Pancreas (tissue), 10 donors: ENCODE measurements around the gene MKX. TPM values are rescaled to one million over a fixed set of nuclear protein-coding genes. Genes with fewer than 3 reads are reported as not detected.

Source experiments
- ATAC-seq, 4 donors: fragments of 200-7000 bp; cut with Tn5 transposase; one replicate each; pipeline versions ENCODE4 v1.8.0 to v1.9.1; 2020; ENCODE audit warnings: mild to moderate bottlenecking in 4 of 4, moderate library complexity in 4 of 4
- DNase-seq, 6 donors: peaks; one replicate each; pipeline ENCODE4 v3.0.0-alpha.2; 2020
- FAIRE-seq: peaks from 2 replicates; lab custom pipeline; 2012; peaks lifted over from hg19 to GRCh38; lab: Jason Lieb, UNC
- H3K27ac ChIP-seq, 4 donors: fragments of 200-600 bp; sonication (generic); 1 replicate in 3 of 4; 2 replicates in 1 of 4; pipeline versions ENCODE4 v1.5.0 to v1.8.0; 2020
- H3K27me3 ChIP-seq, 4 donors: fragments of 200-600 bp; one replicate each; pipeline ENCODE4 v1.8.0; 2021
- H3K36me3 ChIP-seq, 3 donors: fragments of 200-600 bp; sonication (generic) in 1 of 3; one replicate each; pipeline versions ENCODE4 v1.5.0 to v1.8.0; 2020 to 2021
- H3K4me1 ChIP-seq, 3 donors: fragments of 200-600 bp; one replicate each; pipeline ENCODE4 v1.8.0; 2021
- H3K4me3 ChIP-seq, 4 donors: fragments of 200-600 bp; sonication (generic) in 2 of 4; one replicate each; pipeline versions ENCODE4 v1.5.0 to v1.8.0; 2020 to 2021
- H3K9me3 ChIP-seq, 4 donors: fragments of 200-600 bp; one replicate each; pipeline ENCODE4 v1.8.0; 2021
- WGBS, 2 donors: extraction: QIAGEN DNeasy Blood & Tissue Kit; methylation state at CpG; one replicate each; pipeline ENCODE4 v1.1.7; 2013; 5-methylcytosine and 5-hydroxymethylcytosine counted together
- intact Hi-C, 3 donors: fragments of 100-400 bp; cut with DNase I; formaldehyde crosslinking; loops; one replicate each; pipeline versions ENCODE4 v1.11.1 to v1.14.2; 2022
- polyA plus RNA-seq, 2 donors: library from polyadenylated mRNA; stranded (reverse); fragments of 200-250 nt; gene quantifications; one replicate each; pipeline ENCODE4 v1.2.3, GENCODE V29; 2013
- total RNA-seq, 6 donors: library from RNA; stranded (reverse); fragmentation: NEBNext Ultra II Directional in 4 of 6; extraction: Animal tissue kit (Norgen Biotek cat#: 25700) in 4 of 6; gene quantifications; one replicate each; pipeline versions ENCODE4 v1.2.1 to v1.2.4, GENCODE V29; 2021 to 2023
- TF ChIP-seq, protein P1 (sequence below), 4 donors: fragments of 200-600 bp; sonication (generic) in 3 of 4; IDR thresholded peaks; one replicate each; pipeline versions ENCODE4 v1.5.0 to v1.8.0; 2021; ENCODE audit warnings: antibody characterized with exemption in 4 of 4
- donor health status: healthy with polysubstance abuse.
- donor health status: DM: no; HTN: no; CAD: no; lungs with moderate emphysema.
- donor health status: DM: no; HTN: no; CAD: no.
- donor health status: control.
- donor health status: control.
- donor health status: Bipolar disorder and iron deficiency.
- donor health status: DM: yes; HTN: yes; CAD: no.
- donor health status: DM: no; HTN: no; CAD: no.
- donor health status: DM: no; HTN: no; CAD: no.
- donor health status: DM: yes; HTN: yes; CAD: no.

MKX gene
- total and polyA plus RNA-seq, 8 donors, result 0.05 to 3.9 (median 0.17) TPM

DNA sequence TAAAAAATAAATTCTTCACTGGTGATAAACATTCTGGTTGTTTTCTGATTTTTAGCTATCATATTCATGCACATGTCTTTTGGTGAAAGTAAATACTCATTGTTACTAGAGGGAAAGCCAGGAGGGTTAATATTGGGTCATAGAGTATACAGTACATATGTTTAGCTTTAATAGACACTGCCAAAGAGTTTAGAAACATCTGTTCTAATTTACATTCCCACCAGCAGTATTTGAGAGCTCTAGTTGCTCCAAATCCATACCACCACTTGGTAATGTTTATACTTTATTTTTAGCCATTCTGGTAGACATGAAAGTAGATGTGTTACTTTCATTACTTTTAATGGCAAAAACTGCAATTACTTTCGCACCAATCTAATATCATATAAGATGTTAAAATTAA lies 108.8 kb downstream of the MKX start:
- Histone ChIP-seq H3K9me3 (no peaks in the 10 kb centered on the region), H3K27ac (no peak overlapping the region), H3K4me3 (no peak overlapping the region), H3K4me1 (no peaks in the 10 kb centered on the region), H3K27me3 (no peaks in the 10 kb centered on the region), H3K36me3 (no peaks in the 10 kb centered on the region)
- intact Hi-C loops, result no loop called here
- no peak for ATAC-seq
- WGBS, 2 donors, result 83 to 91% methylated on average over 1 of the region's 1 CpG
- no peak for DNase-seq
- no peak for FAIRE-seq
- TF ChIP-seq, protein P1, sequence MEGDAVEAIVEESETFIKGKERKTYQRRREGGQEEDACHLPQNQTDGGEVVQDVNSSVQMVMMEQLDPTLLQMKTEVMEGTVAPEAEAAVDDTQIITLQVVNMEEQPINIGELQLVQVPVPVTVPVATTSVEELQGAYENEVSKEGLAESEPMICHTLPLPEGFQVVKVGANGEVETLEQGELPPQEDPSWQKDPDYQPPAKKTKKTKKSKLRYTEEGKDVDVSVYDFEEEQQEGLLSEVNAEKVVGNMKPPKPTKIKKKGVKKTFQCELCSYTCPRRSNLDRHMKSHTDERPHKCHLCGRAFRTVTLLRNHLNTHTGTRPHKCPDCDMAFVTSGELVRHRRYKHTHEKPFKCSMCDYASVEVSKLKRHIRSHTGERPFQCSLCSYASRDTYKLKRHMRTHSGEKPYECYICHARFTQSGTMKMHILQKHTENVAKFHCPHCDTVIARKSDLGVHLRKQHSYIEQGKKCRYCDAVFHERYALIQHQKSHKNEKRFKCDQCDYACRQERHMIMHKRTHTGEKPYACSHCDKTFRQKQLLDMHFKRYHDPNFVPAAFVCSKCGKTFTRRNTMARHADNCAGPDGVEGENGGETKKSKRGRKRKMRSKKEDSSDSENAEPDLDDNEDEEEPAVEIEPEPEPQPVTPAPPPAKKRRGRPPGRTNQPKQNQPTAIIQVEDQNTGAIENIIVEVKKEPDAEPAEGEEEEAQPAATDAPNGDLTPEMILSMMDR (IDR thresholded peaks at IDR 0.05), result no peak

DNA sequence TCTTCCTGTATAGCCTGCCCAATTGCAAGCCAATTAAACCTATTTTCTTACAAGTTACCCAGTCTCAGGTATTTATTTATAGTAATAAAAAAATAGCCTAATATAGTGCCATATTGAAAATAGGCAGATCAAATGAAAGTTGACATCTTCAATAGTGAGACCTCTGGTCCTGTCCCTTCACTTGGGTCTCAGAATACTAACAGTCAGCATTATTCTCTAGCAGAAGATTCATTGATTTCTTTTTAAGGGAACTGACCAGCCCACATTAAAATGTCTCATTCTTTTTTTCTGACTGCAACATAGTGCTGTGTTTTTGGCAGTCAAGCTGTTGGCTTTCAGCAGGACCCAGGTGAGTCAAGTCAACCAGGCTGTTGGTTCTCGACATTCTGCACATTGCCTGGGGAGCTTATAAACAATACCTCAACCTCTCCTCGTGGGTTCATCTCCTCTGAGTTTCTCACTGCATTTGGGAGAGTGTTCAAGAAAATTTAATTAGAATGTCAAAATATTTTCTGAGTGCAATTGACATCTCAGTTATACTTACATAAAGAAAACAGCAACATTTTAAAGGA lies 109.8 kb downstream of the MKX start:
- Histone ChIP-seq H3K9me3 (no peaks in the 10 kb centered on the region), H3K4me3 (no peak overlapping the region), H3K27ac (no peak overlapping the region), H3K36me3 (no peaks in the 10 kb centered on the region), H3K27me3 (no peaks in the 10 kb centered on the region), H3K4me1 (no peaks in the 10 kb centered on the region)
- WGBS, 2 donors, result 45 to 47% methylated on average over 2 of the region's 2 CpGs
- intact Hi-C loops, result no loop called here
- DNase-seq, result no peak
- ATAC-seq, result no peak
- no peak for FAIRE-seq
- TF ChIP-seq, protein P1 (IDR thresholded peaks at IDR 0.05), result no peak

DNA sequence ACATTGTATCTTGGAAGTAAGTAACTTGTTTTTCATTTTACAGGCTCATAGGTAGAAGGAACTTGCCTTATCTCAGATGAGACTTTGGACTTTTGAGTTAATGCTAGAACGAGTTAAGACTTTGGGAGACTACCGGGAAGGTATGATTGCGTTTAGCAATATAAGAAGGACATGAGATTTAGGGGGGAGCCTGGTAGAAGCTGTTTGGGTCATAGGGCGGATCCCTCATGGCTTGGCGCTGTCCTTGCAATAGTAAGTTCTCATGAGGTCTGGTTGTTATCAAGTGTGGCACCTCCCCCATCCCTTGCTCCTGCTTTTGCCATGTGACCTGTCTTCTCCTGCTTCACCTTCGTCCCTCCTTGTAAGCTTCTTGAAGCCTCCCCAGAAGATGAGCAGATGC lies 110.3 kb downstream of the MKX start:
- intact Hi-C loops, result no loop called here
- ATAC-seq (no peak), DNase-seq (no peak), FAIRE-seq (no peak)
- H3K4me3 ChIP-seq, result no peak overlapping the region
- no peaks in the 10 kb centered on the region for H3K36me3 ChIP-seq
- 68 to 76% methylated on average over 6 of the region's 6 CpGs for WGBS, 2 donors
- H3K27ac ChIP-seq, result no peak overlapping the region
- no peaks in the 10 kb centered on the region for H3K27me3 ChIP-seq
- no peaks in the 10 kb centered on the region for H3K9me3 ChIP-seq
- TF ChIP-seq, protein P1 (IDR thresholded peaks at IDR 0.05), result no peak
- H3K4me1 ChIP-seq, result no peaks in the 10 kb centered on the region

DNA sequence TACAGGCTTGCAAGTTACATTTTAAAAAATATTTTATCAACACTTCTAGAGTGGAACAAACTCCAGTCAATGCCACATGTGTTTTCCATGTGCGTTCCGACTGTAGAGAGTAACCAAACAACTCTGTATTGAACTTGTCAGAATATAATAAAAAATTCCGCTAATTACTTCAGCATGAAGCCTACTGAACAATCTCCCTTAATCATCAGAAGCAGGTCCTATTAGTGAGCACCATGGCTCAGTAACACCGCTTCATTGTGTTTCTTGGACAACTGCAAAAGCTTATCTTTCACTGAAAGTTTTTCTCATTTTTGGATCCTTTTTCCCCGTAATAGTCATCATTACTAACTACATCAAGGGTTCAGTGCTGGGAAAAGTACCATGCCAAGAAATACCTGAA lies 117.0 kb downstream of the MKX start:
- ATAC-seq (no peak), DNase-seq (no peak), FAIRE-seq (no peak)
- 60 to 67% methylated on average over 5 of the region's 5 CpGs for WGBS, 2 donors
- Histone ChIP-seq H3K36me3 (no peaks in the 10 kb centered on the region), H3K9me3 (no peaks in the 10 kb centered on the region), H3K27me3 (peaks cover 0 to 7% (median 0%) of the 10 kb centered on the region in 4 donors), H3K4me1 (no peaks in the 10 kb centered on the region), H3K4me3 (no peak overlapping the region), H3K27ac (no peak overlapping the region)
- TF ChIP-seq, protein P1 (IDR thresholded peaks at IDR 0.05), result no peak
- intact Hi-C loops, result no loop called here

DNA sequence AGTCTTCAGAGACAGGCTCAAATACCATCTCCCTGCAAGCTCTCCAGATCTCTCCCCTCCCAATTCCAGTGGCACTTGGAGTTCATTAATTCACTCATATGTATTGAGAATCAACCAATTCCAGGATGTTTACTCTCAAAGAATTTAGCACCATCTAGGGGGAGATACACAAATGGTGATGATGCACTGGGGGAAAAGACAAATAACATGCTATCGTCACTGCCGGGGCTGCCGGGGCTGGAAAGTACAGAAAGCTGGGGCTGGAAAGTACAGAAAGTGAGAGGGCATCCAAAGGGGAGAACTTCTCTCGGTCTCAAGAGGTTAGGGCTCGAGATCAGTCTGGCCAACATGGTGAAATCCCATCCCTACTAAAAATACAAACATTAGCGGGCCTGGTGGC lies 118.7 kb downstream of the MKX start:
- H3K27me3 ChIP-seq, result peaks cover 0 to 7% (median 0%) of the 10 kb centered on the region in 4 donors
- H3K4me3 ChIP-seq, result no peak overlapping the region
- H3K4me1 ChIP-seq, result no peaks in the 10 kb centered on the region
- DNase-seq (no peak), FAIRE-seq (no peak), ATAC-seq (no peak)
- TF ChIP-seq, protein P1 (IDR thresholded peaks at IDR 0.05), result no peak
- no peaks in the 10 kb centered on the region for H3K9me3 ChIP-seq
- intact Hi-C loops, result no loop called here
- H3K36me3 ChIP-seq, result no peaks in the 10 kb centered on the region
- WGBS, 2 donors, result 76 to 80% methylated on average over 6 of the region's 6 CpGs
- H3K27ac ChIP-seq, result no peak overlapping the region
